ENCODE results near the gene SAMM50.

The SAMM50 gene

GRCh38 chr22:43955040-43955882, at the start of gene SAMM50:
Gene SAMM50, plus strand, starts transcription at chr22:43955442. Its CDS starts 136 bp downstream, at chr22:43955578.
- no peak for TF ChIP-seq CTCF (IDR thresholded peaks at IDR 0.05)

- no peak for TF ChIP-seq CTCF (IDR thresholded peaks at IDR 0.05)
Observed at GRCh38 chr22:43905681-43906080, 49.6 kb upstream of the SAMM50 start.

GRCh38 chr22:43909708-43910107, 45.5 kb upstream of the SAMM50 start:
- TF ChIP-seq CTCF (IDR thresholded peaks at IDR 0.05) = no peak

GRCh38 chr22:43910178-43910695, 45.0 kb upstream of the SAMM50 start:
- TF ChIP-seq CTCF (IDR thresholded peaks at IDR 0.05) = no peak

GRCh38 chr22:43911351-43911750, 43.9 kb upstream of the SAMM50 start:
- no peak for TF ChIP-seq CTCF (IDR thresholded peaks at IDR 0.05)

- TF ChIP-seq CTCF (IDR thresholded peaks at IDR 0.05) = no peak
Observed at GRCh38 chr22:43917521-43917920, 37.7 kb upstream of the SAMM50 start.

GRCh38 chr22:43919106-43919973, 35.9 kb upstream of the SAMM50 start:
- TF ChIP-seq CTCF (IDR thresholded peaks at IDR 0.05) = no peak
